GM19035 (cell line): Measurements from ENCODE around the gene HGF.

ENCODE experiments used
- ATAC-seq: cut with Tn5 transposase; IDR thresholded peaks from one replicate; pipeline ENCODE4 v1.9.1; 2021; ENCODE audit not compliant: unreplicated experiment

HGF gene

GRCh38 chr7:81687062-81687461 lies 82.8 kb downstream of the HGF start:
- ATAC-seq: no peak

DNA sequence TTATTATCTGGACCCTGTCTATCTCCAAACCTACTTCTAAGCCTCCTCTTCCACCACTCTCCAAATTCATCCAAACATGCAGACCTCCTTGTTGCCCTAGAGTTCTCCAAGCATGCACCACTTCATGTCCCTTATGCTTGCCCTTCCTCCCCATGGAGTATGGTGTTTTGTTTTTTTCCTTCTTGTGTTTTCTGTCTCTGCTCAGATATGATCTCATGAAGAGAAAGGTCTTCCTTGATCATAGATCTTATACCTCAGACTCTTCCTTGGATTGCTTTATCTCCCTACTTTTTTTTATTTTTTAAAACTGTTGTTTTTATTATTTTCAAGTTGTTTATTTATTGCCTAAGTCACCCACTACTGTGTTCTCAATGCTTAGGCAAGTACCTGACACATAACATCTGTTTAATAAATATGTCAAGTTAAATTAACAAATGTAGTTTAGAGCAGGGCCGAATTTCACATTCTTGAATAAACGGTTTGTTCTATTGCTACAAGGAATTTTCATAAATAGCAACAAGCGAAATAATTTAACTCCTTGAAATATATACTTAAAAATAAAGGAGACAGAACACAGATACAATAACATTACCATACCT lies 84.5 kb downstream of the HGF start:
- ATAC-seq: peak; percentile 12

GRCh38 chr7:81684514-81685269 lies 85.2 kb downstream of the HGF start:
- peak; percentile 94 for ATAC-seq

GRCh38 chr7:81684033-81684432 lies 85.8 kb downstream of the HGF start:
- ATAC-seq: no peak

DNA sequence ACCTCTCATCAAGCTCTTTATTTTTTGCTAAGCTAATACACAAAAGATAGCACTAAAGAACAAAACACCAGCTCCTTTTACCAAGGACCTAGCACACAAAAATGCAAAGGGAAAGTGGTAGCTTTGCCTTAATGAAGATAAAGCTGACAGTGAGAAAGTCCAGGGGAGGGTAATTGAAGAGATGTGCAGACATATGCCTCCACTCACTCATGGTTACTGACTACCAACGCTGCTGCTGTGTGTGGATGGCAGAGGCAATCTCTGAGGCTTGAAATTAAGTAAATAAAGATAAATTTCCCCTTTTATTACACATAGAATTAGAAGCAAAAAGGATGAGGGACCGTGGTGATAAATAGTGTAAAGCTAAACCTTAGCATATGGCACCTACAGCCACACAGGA lies 87.0 kb downstream of the HGF start:
- ATAC-seq: no peak

DNA sequence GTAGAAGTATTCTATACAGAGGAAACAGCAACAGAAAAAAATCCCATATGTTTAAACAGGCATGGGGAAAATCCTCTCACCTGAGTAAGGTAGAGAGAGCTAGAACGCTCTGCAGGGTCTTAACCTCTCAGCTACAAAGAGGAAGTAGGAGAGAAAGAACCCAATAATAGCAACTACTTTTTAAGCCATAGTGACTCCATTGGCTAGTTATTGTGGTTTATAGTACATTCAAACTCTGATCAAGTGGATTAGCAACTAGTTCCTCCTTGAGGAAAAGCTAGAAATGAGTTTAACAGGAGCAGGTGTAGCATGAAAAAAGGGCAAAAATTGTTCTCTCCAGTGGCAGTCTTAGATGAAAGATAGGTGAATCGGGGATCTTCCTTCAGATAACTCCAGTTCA lies 89.7 kb downstream of the HGF start:
- ATAC-seq: no peak

DNA sequence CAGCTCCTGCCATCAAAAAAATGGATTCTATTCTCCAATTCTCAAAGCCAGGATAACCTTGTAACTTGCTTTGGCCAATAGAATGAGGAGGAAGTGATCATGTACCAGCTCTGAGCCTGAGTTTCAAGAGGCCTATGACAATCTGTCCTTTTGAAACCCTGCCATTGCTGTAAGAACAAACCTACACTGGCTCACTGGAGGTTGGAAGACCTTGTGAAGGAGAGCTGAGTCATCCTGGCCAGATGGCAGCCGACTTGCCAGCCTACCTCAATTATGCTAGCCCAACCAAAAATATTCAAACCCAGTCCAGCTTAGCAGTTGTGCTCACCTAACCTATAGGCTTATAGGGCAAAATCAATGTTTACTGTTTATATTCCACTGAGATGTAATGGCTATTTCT lies 93.0 kb downstream of the HGF start:
- no peak for ATAC-seq

DNA sequence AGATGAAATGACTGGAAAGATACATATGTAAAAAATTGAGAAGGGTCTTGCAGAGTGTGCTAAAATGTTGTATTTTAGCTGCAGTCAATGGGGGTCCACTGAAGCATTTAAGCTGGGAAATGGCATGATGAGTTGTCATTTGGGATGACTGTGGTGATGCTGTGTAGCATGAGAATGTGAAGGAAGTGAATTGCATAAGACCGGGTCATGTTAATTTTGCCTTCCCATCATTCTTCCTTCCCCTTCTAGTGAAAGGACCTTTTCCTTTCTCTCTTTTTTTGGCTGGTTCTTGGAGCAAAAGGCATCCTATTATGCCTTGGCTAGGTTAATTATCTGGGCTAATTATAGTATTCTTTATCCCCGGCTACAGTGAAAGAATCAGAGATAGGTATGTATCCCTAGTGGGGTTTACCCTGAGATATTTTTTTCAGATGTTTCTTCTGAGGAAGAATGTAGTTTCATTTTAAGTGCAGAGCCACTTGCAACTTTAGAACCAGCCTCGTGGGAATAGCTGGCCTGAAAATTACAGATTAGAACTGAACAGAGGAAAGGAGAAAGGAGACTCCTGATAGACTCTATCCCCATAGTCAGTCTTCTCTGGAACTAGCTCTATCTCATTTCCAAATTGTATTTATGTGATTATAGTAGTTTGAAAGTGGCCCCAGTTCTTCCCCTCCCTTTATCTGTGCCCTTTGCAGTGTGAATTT lies 93.6 kb downstream of the HGF start:
- ATAC-seq: no peak

- no peak for ATAC-seq
Measured at GRCh38 chr7:81674431-81674830, 95.4 kb downstream of the HGF start.

DNA sequence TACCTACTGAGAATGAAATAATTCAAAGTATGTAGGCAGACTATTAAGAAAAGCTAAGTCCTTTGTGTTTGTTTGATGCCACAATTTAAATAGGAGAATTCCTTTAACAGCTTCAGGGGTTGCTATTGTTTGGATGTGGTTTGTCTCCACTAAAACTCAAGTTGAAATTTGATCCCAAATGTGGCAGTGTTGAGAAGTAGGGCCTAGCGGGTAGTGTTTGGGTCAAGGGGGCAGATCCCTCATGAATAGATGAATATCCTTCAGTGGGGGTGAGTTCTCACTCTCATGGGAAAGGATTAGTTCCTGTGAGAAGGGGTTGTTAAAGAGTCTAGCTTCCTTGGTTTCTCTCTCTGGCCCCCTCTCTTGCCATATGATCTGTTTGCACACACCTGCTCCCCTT lies 97.0 kb downstream of the HGF start:
- no peak for ATAC-seq

DNA sequence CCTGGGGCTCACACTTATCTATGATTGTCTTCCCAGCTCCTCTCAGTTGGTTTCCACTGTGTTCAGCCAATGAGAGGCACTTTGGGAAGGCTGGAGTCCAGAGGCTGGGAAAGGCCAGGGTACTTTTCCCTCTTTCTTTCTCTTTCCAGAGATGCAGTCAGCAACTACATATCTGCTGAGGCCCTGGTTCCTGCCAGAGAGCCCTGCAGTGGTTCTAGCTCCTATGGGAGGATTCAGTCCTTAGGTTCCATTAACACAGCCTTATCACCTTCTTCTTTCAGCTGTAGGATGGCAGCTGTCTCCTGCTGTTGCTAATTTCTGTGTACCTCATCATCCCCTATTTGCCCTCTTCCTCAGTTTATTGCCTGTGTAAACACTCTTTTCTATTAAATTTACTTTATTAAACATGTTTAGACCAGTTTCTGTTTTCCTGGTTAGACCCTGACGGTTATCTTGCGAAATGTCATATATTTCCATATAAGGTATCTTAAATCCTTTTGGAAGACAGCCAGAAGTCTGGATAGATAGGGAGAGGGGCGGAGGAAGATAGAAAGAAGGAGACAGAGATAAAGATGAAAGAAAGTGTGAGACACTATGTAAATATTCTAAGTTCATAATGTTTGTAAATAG lies 100.3 kb downstream of the HGF start:
- no peak for ATAC-seq

DNA sequence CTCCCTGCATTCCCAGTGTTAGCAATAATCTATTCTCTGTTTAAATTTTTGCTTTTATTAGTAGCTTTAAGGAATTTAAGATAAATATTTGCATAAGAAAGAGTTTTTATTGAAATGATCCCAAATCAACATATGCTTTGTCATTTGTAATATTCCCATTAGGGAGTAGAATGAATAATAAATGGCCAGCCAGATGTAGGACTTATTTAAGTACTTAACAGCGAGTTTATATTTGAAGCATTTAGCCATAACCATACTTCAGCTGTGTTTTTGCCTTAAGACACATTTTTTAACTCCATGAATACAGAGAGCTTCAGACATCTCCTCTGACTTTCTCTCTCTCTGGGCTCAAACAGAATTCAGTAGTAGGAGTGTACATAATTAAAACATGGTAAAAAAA lies 103.6 kb downstream of the HGF start:
- ATAC-seq: no peak

DNA sequence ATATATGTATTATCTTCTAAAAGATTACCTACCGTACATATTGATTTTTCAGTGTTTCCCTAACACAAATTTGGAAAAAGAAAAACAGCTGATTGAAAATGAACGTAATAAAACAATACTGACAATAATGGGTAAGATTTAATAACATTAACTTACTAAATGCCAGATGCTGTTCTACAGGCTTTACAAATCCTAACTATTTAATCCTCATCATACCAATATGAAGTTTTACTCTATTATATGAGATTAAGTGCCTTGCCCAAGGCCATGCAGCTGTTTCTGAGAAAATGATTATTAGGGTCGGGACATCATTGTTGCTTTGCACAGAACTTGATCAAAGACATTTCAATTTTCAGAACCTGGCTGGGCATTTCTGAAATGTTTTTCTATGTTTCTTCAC lies 104.6 kb downstream of the HGF start:
- ATAC-seq: no peak

GRCh38 chr7:81664304-81664703 lies 105.5 kb downstream of the HGF start:
- ATAC-seq: no peak

- ATAC-seq: no peak
Measured at GRCh38 chr7:81662531-81662930, 107.3 kb downstream of the HGF start.

DNA sequence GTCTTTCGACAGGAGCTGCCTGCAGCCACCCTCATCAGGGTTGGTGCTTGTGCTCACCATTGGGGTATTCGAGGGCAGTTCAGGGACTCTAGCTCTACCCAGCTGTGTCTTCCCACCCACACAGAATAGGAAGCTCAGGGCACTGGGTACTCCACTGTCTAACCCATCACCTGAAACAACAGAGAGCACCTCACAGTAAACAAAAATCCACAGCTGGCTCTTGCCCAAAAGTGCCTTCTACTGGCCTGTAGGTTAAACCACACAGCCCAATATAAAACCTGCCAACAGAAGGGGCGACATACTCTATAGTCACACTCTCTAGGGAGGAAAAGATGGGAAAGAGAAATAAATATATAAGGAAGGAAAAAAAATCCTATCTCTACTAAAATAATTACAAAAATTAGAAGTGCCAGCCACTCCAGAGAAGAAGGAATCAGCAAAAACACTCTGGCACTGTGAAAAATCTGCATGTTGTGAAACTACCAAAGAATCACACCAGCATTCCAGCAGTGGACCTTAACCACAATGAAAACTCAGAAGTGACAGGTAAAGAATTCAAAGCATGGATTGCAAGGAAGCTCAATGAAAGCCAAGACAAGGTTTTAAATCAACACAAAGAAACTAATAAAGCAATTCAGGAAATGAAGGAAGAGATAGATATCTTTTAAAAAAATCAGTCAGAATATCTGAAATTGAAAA lies 110.0 kb downstream of the HGF start:
- no peak for ATAC-seq

DNA sequence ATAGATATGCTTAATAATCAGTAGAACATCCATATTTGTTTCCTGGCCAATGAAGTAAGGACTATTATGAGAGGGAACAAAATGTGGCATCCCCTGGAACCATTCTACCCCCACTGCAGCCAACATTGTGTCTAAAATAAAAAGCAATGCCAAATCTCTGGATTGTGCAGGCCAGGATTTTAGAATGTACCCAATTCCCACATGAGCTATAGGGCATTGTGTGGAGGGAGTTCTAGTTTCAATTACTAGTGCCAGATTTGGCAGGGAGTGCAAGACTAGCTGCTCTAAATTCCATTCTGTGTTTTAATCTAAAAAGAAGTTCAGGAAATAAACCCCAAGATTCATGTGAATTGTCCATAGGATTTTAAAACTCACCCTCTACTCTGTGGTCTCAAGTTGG lies 112.3 kb downstream of the HGF start:
- no peak for ATAC-seq

GRCh38 chr7:81655271-81655670 lies 114.6 kb downstream of the HGF start:
- ATAC-seq: no peak

GRCh38 chr7:81652225-81652624 lies 117.6 kb downstream of the HGF start:
- no peak for ATAC-seq
